ENCODE data around the gene GOLT1A. TPM values are rescaled to one million over a fixed set of nuclear protein-coding genes. Genes with fewer than 3 reads are reported as not detected.

The GOLT1A gene
- total and polyA plus RNA-seq, 2 of the 8 experiments (the other 6 are each of a cell fraction or from before 2014, with no cell fraction given), result 7.5 to 8.5 TPM

DNA sequence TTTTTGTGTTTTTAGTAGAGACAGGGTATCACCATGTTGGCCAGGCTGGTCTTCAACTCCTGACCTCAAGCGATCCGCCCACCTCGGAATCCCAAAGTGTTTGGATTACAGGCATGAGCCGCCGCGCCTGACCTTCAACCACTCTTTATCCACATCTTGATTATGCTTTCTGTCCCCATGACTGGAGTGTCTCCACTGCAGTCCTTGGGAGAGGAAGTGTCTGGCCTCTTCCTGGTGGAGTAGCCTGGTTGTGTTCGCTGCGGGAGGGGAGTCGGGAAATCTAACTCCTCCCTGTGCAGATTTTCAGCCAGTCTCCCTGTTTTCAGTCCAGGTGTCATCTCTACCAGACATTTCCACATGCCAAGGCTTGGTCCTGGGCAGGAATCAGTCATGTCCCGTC, 27.2 kb downstream of the GOLT1A start:
- POLR2A ChIA-PET (ENCODE audit: partially characterized antibody), result interaction anchor here (0.9 kb wide), 1 partner anchor 14 kb away, joined by 3 read pairs; no protein-coding TSS in a partner anchor
- no peak for FAIRE-seq
- TF ChIP-seq KDM5A (IDR thresholded peaks at IDR 0.05; ENCODE audit: low read length) (no peak), BACH1 (IDR thresholded peaks at IDR 0.05; ENCODE audit: low read length) (no peak), NANOG (IDR thresholded peaks at IDR 0.05; ENCODE audit: insufficient read depth, low read depth, low read length, poor library complexity, severe bottlenecking) (no peak), RXRA (IDR thresholded peaks at IDR 0.05; ENCODE audit: insufficient read depth, low read depth, low read length) (no peak), CTBP2 (IDR thresholded peaks at IDR 0.05; ENCODE audit: borderline replicate concordance, insufficient read depth, insufficient read length, low read length) (no peak), RFX5 (IDR thresholded peaks at IDR 0.05; ENCODE audit: borderline replicate concordance, low read depth, low read length) (no peak), SP4 (IDR thresholded peaks at IDR 0.05; ENCODE audit: low read length) (no peak), POLR2AphosphoS5 (IDR thresholded peaks at IDR 0.05; ENCODE audit: low read depth, low read length) (no peak), KDM4A (IDR thresholded peaks at IDR 0.05; ENCODE audit: low read depth, low read length, severe bottlenecking) (no peak)
- TF ChIP-seq, protein P1, sequence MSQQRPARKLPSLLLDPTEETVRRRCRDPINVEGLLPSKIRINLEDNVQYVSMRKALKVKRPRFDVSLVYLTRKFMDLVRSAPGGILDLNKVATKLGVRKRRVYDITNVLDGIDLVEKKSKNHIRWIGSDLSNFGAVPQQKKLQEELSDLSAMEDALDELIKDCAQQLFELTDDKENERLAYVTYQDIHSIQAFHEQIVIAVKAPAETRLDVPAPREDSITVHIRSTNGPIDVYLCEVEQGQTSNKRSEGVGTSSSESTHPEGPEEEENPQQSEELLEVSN (IDR thresholded peaks at IDR 0.05), result no peak
- TF ChIP-seq, protein P2, sequence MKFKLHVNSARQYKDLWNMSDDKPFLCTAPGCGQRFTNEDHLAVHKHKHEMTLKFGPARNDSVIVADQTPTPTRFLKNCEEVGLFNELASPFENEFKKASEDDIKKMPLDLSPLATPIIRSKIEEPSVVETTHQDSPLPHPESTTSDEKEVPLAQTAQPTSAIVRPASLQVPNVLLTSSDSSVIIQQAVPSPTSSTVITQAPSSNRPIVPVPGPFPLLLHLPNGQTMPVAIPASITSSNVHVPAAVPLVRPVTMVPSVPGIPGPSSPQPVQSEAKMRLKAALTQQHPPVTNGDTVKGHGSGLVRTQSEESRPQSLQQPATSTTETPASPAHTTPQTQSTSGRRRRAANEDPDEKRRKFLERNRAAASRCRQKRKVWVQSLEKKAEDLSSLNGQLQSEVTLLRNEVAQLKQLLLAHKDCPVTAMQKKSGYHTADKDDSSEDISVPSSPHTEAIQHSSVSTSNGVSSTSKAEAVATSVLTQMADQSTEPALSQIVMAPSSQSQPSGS (IDR thresholded peaks at IDR 0.05; ENCODE audit: low read length), result no peak

More for the DNA sequence above, 27.2 kb downstream of the GOLT1A start:
- DNase-seq (ENCODE audit: low read depth in 1 of 2, low spot score in 2 of 2), result no peak
- Histone ChIP-seq H4K20me1 (replicated peaks in 1 of 2; ENCODE audit: control insufficient read depth in 1 of 2, insufficient read depth in 2 of 2, low read length in 2 of 2) (no peaks in the 10 kb centered on the region), H3K23me2 (ENCODE audit: low read depth, low read length) (no peaks in the 10 kb centered on the region; the same call in 1 of the 2 replicates), H3K27ac (ENCODE audit: low read depth, low read length) (no peak overlapping the region), H4K8ac (ENCODE audit: extremely low read depth, insufficient read depth, low read length) (no peak overlapping the region), H2BK20ac (ENCODE audit: low read length) (no peak overlapping the region), H3K36me3 (ENCODE audit: control insufficient read depth in 2 of 4, insufficient read depth in 4 of 4, low read length in 3 of 4) (no peaks in the 10 kb centered on the region), H3K79me1 (ENCODE audit: low read depth, low read length) (no peaks in the 10 kb centered on the region), H2BK12ac (ENCODE audit: low read depth, low read length) (no peak overlapping the region), H3K4me3 (ENCODE audit: extremely low read depth in 1 of 4, insufficient read depth in 2 of 4, low read depth in 3 of 4, low read length in 4 of 4) (no peak overlapping the region), H3K56ac (replicated peaks; ENCODE audit: insufficient read length, low read depth, low read length) (no peak overlapping the region), H3K4me2 (ENCODE audit: insufficient read depth in 1 of 2, low read depth in 2 of 2, low read length in 2 of 2) (no peak overlapping the region), H2AK5ac (ENCODE audit: low read depth, low read length) (no peak overlapping the region), H3K4ac (replicated peaks; ENCODE audit: insufficient read length, low read depth, low read length) (no peak overlapping the region), H2BK15ac (ENCODE audit: low read length) (no peak overlapping the region), H3K9me3 (ENCODE audit: insufficient read depth in 2 of 2, low read depth in 1 of 2, low read length in 1 of 2) (no peaks in the 10 kb centered on the region), H3K4me1 (replicated peaks in 1 of 4; ENCODE audit: control insufficient read depth in 3 of 4, insufficient read depth in 4 of 4, low read length in 3 of 4) (no peaks in the 10 kb centered on the region), H2BK120ac (replicated peaks; ENCODE audit: low read depth, low read length) (no peak overlapping the region), H4K91ac (replicated peaks; ENCODE audit: insufficient read length, low read length) (no peak overlapping the region), H3K27me3 (replicated peaks in 1 of 4; ENCODE audit: control insufficient read depth in 3 of 4, extremely low read depth in 1 of 4, insufficient read depth in 3 of 4, low read length in 3 of 4) (peaks cover 0 to 7% (median 3%) of the 10 kb centered on the region in 4 experiments; a peak in 4 of 7 replicates), H3K18ac (ENCODE audit: extremely low read depth, low read length) (no peak overlapping the region), H4K5ac (ENCODE audit: insufficient read length, low read depth, low read length) (no peak overlapping the region), H3K23ac (ENCODE audit: insufficient read length) (no peak overlapping the region), H3K14ac (ENCODE audit: insufficient read length) (no peak overlapping the region), H3K9ac (replicated peaks in 1 of 4; ENCODE audit: extremely low read depth in 1 of 4, low read depth in 3 of 4, low read length in 3 of 4) (no peak overlapping the region), H2AFZ (ENCODE audit: low read length) (no peak overlapping the region), H3K79me2 (ENCODE audit: control insufficient read depth in 1 of 2, insufficient read depth in 2 of 2, low read length in 2 of 2) (no peaks in the 10 kb centered on the region), H2BK5ac (ENCODE audit: low read depth, low read length) (no peak overlapping the region)
- WGBS, 2 experiments (ENCODE audit: extremely low coverage in 1 of 2, insufficient coverage in 1 of 2, insufficient read length in 1 of 2, insufficient replicate concordance in 2 of 2, low coverage in 1 of 2, low lambda C conversion rate in 2 of 2, missing lambda C conversion rate in 1 of 2), result 87% methylated on average over 10 of the region's 10 CpGs; no CpG with 5 or more reads in 1 of the 2 experiments
- CTCF ChIA-PET (ENCODE audit: partially characterized antibody), result interaction anchor here (1.0 to 4.6 kb wide), 6 partner anchors 19 to 26 kb away, joined by 3 to 19 read pairs (median 6); no protein-coding TSS in a partner anchor
